NCI-H82 treated with DMSO at 0.1 percent for 48 hours (cell line): Measurements from ENCODE around the gene VWA8.
"Not testable (repeated sequence)": the region's sequence is repeated elsewhere in the genome, so short reads cannot be mapped to it uniquely, and the experiment has no call there.

Experiments used
- DNase-seq: peaks from one replicate; lab custom pipeline; 2025; ENCODE audit not compliant: unreplicated experiment; lab: John Stamatoyannopoulos, UW

VWA8 gene

DNA sequence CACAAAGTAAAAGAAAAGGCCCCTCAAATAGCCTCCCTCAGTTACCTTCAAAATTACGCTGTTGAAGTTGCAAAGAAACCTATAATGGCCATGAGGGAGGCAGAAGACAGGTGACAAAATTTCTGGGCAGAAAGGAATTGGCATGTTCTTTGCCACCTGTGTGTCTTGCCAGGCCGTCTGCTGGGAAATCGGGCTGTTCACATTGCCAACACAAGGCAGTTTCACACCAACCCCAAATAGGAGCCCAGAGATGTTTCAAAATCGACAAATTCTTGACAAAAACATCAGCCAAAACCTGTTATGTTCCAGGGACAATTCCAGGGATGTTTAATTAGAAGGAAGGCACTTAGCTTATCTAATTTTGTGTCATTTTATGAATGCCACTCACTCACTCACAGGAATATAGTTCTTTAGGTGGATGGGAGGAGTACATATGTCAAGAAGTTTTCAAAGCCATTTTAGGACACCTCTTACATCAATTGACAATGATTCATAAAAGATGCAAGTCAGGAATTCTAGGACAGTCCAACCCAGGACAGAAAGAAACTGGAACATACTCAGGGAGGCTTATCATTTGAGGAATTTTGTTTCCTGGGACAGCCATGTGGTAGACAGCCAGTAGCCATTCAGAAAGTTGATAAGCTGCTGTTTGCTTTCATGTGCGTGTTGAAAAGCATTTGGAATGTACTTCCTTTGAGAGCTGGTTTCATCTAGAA, 339.0 kb downstream of the VWA8 start:
- DNase-seq = no peak

GRCh38 chr13:41617633-41618032, 343.3 kb downstream of the VWA8 start:
- DNase-seq = not testable (repeated sequence)

GRCh38 chr13:41616151-41616550, 344.8 kb downstream of the VWA8 start:
- DNase-seq = no peak

DNA sequence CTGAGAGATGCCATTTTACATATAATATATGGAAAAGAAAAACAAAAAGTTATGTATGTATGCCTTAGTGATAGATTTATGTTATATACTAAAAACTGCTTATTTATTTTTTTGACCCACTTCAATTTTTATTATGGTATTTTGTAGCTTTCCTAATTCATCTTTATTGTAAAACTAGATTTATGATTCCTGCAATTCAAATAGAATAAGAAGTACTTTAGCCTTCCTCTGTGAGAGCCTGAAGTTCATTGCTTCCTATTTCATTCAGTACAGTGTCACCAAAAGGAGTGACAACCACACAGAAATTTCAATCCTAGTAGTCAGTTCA, 345.4 kb downstream of the VWA8 start:
- no peak for DNase-seq

DNA sequence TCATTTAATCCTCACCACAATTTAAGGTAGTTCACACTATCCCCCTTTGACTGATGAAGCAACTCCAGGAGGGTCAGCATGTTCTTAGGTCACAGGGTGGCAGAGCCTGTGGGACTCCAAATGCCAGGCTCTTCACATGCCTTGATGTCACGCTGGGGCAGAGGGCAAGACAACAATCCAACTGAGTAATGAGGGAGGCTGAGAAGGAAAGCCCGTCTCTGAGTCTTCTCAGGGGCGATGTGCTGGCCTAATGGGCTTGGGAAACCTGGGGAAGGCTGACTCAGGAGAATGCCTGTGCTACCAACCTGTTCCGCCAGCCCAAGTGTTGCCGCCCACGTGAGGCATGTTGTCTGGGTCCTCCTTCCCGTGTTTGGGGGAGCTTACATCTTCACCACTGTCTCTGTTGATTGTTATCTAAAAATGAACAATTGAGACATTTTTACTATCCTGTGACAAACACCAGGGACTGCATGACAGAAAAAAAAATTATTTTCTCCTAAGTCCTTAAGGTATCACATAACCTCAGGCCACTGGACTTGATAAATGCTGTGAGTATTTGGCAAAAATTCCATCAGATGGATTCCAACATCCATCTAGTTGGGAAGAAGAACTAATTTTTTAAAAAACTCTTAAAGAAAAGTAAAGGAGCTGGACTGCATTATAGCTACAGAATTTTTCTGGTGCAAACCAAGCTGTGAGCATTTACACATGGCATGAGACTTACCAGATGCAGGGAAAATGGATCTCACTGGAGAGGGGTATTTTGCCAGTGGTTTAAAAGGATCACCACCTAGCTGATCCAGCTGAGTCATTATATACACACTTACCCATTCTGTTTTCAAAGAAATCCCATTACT, 346.0 kb downstream of the VWA8 start:
- no peak for DNase-seq

DNA sequence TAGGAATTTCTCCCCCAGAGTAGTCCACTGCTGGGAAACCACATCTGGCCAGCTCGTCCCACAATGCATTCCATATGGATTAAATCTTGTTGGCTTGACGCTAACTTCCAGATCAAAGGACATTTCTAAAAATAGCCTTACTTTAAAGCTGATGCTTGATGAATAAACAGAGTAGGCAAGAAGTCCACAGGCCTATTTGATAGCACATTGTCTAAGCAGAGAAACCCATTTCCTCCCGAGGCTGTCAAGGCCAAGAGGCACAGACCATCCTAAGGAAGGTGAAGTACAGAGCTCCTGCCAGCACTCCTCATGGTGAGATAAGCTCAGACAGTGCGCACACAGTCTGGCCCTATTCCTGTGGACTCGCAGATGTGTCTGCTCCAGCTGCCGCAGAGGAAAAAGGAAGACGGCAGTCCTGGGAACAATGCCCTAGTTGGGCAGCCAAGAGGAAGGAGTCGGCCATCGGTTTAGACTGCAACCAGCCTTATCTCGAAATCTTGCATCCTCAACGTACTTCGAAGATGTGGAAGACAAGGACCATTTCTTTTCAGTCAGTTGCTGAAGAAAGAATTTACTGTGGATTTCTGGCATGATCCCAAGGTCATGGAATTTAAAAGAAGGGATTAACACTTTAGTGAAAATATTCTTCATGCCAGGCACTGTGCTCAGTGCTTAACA, 346.8 kb downstream of the VWA8 start:
- DNase-seq = no peak

- DNase-seq = no peak
These were observed 347.4 kb downstream of the VWA8 start for GRCh38 chr13:41613471-41613870.

DNA sequence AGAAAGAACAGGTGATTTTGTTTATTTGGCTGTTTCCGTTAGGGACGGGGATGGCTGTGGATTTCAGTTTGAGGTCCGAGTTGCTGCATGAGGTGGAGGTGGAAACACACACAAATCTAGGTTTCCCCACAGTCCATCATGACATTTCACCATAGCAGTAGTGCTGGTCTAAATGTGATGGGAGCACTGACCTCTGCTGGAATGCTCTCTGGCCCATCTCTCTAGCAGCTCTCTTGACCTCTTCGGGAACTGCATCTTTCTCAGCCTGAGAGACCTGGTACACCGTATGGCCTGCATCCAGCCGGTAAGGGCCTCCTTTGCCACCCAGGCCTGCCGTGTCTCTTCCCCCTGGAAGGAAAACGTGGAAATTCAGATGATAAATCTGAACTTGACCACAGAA, 349.5 kb downstream of the VWA8 start:
- no peak for DNase-seq

GRCh38 chr13:41610404-41610803, 350.5 kb downstream of the VWA8 start:
- DNase-seq = no peak

- DNase-seq = no peak
These were observed 351.1 kb downstream of the VWA8 start for GRCh38 chr13:41609828-41610227.

- no peak for DNase-seq
These were observed 352.1 kb downstream of the VWA8 start for GRCh38 chr13:41608839-41609177.

- DNase-seq = no peak
These were observed 352.6 kb downstream of the VWA8 start for GRCh38 chr13:41608111-41608838.

DNA sequence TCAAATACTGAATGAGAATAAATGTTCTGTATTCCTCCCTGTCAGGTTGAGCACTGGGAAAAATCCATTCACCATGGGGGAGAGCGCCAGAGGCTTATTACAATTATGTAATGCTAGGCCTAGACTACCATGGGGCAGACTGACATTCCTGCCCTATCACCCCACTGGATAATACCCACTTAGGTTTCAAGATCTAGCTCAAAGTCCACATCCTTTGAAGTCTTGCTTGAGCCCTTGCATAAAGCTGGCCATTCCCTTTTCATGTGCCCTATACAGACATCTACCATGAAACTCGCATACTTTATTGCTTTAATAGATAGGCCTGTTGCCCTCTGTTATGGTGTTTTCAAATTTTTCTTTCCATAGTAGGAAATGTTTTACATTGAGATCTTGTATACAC, 354.3 kb downstream of the VWA8 start:
- DNase-seq = no peak

DNA sequence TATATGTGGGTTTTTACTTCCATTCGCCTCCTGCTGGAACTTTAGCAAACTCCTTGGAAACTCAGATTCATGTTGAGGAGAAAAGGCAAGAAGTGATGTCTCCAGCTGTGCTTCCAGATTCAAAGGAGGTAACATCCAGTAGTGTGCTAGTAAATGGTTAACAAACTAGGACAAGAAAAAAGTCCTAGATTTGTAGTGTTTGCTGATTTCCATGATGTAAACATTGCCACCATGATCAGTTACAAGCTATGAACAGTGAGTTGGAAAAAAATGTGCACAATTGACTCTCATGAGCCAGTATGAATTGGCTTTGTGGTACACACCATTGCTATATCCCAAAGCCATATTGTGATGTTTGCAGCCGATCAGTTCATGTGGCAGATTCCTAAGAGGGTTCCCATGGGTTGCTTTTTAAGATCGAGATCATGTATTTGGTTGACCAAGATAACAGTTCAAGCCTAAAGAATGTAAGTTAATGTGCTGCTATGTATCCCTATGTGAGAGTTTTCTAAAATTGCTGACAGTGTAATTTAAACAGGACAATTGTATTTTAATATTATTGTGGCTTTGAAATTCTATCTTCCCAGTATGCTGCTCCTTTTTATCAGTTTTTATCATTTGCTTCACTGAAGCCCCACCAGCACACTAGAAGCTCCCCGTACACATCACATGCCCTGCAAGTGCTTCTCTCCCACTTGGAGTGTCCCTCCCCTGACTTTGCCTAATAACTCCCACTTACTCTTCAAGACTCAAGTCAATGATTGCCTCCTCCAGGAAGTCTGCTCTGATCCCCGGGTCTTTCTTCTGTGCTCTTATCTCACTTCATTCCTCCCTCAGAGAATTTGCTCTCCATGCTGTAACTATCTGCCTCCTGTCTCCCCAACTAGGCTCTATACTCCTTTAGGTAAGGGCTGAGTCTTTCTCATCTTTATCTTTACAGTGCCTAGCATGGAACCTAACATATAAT, 355.3 kb downstream of the VWA8 start:
- DNase-seq = no peak

- no peak for DNase-seq
These were observed 357.0 kb downstream of the VWA8 start for GRCh38 chr13:41603917-41604316.

DNA sequence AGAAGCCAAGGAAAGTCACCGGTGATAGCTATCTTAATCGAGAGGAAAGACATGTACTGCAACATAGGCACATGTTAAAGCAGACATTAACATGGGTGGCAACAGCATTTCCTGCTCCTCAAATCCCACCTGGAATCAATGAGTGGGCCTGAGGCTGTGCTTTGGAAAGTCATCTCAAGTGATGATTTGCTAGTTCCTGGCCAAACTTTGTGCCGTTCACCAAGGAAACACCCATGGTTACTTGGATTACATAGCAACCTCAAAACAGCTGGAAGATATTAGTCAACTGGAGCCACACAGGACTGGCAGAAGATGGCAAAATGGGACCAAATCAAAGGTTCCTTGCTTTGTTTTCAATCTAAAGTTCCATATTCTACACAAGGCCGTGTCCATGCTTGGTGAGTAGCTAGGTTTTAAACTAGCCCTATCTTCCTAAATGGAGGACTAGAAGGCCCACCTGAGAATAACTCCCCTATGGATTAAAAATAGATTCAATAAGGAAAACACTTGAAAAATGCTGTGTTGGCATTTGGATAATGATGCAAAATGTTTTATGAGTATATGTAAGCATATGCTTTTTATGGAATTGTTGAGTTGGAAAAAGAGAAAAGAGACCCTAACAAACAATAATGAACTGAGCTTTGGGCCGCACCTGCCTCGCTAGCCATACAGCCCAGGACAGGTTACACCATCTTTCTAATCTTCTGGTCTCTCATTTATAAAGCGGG, 359.0 kb downstream of the VWA8 start:
- DNase-seq = no peak

- no peak for DNase-seq
These were observed 361.3 kb downstream of the VWA8 start for GRCh38 chr13:41599619-41600018.

DNA sequence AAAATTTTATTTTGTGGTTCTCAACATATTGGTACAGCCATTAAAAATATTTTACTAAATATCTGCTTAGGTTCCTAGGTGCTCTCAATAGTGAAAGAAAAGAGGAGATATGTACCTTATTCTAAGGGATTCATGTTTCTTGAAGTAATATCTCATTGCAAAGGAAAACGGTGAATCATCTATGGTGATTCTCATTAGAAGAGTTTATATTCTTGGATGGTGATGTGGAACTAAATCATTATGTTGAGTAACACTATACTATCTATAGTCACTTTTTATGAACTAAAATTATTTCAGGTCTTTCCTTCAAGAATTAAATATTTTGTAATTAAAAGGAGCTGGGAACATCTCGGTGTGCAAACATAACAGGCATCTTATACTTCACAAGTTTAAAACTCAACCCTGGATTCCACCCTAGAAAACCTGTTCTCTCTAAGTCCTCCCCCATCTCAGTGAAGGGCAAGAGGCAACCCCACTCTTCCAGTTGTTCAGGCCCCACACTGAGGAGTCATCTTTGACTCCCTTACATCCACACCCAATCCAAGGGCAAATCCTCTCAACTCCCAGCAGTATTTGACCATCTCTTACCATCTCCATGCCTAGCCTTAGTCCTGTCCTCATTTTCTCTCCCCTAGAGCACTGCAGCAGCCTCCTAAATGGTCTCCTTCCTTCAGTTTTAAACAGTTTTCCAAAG, 363.4 kb downstream of the VWA8 start:
- DNase-seq = no peak

DNA sequence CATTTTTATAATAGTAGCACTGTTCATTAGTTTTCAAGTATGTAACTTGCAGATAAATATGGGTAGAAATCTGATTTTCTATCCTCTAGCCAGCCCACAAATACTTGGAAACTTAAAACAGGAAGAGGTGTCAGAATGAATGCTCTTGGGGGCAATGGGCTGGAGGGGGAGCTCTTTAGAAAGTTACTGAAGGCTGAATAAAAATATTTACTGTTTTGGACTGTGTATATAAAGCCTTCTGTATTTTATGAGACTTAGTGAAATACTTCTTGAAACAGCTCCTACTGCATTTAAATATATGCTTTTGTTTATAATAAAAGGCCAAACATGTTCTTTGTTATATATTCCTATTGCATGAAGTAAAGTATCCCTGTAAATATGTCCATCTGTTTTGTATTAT, 364.7 kb downstream of the VWA8 start:
- DNase-seq = no peak
